SHP77 treated with DMSO at 0.1 percent for 48 hours (cell line): ENCODE data around the gene ACTR5.
"Not testable (repeated sequence)": the region's sequence is repeated elsewhere in the genome, so short reads cannot be mapped to it uniquely, and the experiment has no call there.

ENCODE experiments used
- DNase-seq: peaks from one replicate; lab custom pipeline; 2025; lab: John Stamatoyannopoulos, UW

ACTR5 gene

DNA sequence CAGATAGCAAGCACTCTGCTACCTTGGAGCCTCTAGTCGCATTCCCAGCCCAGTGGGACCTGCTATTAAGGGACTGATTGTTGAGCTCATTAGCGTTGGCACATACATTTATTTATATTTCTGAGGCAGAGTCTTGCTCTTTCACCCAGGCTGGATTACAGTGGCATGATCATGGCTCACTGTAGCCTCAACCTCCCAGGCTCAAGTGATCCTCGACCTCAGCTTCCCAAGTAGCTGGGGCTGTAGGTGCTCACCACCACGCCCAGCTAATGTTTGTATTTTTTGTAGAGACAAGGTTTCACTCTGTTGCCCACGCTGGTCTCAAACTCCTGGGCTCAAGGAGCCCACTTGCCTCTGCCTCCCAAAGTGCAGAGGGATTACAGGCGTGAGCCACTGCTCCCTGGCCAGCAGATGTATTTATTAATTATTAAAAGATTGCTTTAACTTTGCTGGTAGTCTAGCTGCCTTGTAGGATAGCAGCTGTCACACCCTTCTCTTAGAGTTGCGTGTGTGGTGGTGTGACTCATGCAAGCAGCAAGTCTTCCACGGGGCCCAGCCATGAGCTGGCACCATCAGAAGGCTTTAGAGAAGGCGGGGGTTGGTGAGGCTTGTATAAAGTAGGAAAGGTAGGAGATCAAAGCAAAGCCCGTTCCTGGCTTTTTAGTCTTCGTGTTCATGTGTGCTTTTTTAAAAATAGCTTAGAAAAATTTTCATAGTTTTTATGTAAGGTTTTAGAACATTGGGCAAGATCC is 16.5 kb downstream of the ACTR5 start:
- no peak for DNase-seq

DNA sequence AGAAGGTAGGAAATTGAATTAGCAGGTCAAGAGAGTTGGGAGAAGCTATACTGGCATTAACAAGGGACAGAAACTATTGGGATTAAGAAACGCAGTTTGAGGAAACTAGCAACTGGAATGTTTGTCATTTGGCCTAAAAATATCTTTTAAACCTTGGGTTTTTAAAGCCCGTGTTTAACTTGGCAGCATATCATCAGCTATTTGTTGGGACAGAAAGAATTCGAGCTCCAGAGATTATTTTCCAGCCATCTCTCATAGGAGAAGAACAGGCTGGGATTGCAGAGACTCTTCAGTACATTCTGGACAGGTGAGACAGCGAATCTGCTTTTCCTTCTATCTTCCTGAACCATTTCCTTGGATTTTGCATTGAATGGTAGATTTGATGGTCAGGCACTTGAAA is 17.8 kb downstream of the ACTR5 start:
- DNase-seq, result no peak

- no peak for DNase-seq
Observed at GRCh38 chr20:38769376-38770295, 21.4 kb downstream of the ACTR5 start.

GRCh38 chr20:38770546-38770945 is 22.3 kb downstream of the ACTR5 start:
- no peak for DNase-seq

DNA sequence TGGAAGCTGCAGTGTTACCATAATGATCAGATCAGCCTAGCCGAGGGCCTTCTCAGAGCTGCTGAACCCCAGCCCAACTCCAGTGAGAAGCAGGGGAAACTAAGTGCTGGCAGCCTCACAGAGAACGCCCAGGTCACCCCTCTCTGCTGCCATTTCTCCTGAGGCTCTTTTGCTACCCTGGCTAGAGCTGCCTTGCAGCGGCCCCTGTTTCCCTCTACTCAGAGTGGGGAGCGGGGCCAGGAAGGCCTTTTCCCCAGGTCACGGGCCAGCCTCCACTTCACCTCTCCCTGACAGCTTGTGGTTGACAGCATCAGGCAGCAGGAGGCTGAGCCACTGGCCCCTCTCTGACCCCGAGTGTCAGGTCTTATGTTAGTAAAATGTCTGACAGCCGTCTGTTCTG is 22.7 kb downstream of the ACTR5 start:
- DNase-seq, result no peak

DNA sequence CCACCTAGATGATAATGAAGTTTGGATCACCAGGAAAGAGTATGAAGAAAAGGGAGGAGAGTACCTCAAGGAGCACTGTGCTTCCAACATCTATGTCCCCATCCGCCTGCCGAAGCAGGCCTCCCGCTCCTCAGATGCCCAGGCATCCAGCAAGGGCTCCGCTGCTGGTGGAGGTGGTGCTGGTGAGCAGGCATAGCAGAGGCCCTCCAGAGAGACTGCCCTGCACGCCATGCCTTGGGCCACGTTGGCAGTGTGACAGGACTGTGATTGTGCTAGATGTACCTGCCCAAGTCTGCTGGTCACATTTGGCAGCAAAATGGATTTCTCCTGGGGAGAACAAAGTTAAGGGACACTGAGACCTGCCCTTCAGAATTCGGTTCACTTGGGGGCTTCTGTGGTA is 23.4 kb downstream of the ACTR5 start:
- no peak for DNase-seq

DNA sequence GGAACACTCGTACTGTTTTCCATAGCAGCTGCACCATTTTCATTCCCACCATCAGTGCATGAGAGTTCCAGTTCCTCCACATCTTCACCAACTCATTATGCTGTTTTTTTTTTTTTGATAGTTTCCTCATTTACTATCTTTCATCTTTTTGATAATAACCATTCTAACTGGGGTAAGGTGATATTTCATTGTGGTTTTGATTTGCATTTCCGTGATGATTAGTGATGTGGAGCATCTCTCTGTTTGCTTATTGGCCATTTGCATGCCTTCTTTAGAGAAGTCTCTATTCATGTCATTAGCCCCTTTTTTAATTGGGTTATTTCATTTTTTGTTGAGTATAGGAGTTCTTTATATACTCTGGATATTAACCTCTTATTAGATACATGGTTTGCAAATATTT is 25.9 kb downstream of the ACTR5 start:
- DNase-seq, result no peak

DNA sequence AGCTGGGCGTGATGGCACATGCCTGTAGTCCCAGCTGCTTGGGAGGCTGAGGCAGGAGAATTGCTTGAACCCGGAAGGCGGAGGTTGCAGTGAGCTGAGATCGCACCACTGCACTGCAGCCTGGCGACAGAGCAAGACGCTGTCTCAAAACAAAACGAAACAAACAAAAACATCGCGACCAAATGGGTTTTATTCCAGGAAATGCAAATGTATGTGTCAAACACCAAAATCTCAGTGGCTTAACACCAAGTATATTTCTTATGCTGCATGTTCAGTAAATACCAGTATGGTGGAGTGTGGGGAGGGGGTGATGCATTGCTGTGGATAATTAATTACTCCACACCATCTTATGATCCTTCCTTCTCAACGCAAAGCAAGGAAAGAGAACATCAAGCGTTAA is 28.1 kb downstream of the ACTR5 start:
- DNase-seq, result no peak

DNA sequence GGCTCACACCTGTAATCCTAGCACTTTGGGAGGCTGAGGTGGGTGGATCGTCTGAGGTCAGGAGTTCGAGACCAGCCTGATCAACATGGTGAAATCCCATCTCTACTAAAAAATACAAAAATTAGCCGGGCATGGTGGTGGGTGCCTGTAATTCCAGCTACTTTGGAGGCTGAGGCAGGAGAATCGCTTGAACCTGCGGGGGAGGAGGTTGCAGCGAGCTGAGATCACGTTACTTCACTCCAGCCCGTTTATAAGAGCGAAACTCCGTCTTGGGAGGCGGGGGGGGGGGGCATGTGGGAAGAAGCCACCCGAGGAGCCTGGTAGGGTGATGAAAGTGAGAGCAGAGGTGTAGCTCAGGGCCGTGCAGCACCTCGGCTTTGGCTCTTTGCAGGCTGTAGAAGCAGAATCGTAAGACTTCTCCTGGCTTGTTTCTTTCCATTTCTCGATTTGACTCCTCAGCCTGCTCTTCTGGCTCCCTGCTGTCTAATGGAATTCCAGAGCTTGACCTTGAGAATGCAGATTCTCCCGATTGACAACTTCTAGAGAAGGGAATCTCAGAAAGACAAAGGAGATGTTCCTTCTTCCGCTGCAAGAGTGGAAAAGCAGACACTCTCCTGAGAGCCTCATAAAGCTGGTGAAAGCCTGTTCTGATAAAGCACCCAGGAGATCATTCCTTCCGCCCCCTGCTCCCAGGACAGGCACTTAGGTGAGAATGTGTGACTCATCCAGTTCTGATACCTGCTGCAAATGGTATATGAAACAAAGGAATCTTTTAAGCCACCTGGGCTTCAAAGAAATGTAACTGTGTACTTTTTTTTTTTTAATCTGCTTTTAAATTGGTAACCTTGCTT is 31.2 kb downstream of the ACTR5 start:
- DNase-seq, result no peak

- DNase-seq, result no peak
Observed at GRCh38 chr20:38782275-38782674, 34.0 kb downstream of the ACTR5 start.

DNA sequence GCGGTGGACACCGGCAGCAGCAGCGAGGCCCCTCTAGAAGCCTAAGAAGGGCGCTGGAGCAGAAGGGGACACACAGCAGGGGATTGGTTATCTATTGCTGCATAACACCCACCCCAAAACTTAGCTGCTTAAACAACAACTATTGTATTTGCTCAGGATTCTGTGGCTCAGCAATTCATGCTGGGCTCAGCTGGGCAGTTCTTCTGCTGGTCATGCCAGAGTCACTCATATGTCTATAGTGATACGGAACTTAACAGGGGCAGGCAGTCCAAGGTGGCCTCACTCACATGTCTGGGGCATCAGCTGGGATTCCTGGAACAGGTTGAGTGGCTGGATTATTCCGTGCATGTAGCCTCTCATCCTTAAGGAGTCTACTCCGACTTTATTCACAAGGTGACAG is 39.6 kb downstream of the ACTR5 start:
- no peak for DNase-seq

DNA sequence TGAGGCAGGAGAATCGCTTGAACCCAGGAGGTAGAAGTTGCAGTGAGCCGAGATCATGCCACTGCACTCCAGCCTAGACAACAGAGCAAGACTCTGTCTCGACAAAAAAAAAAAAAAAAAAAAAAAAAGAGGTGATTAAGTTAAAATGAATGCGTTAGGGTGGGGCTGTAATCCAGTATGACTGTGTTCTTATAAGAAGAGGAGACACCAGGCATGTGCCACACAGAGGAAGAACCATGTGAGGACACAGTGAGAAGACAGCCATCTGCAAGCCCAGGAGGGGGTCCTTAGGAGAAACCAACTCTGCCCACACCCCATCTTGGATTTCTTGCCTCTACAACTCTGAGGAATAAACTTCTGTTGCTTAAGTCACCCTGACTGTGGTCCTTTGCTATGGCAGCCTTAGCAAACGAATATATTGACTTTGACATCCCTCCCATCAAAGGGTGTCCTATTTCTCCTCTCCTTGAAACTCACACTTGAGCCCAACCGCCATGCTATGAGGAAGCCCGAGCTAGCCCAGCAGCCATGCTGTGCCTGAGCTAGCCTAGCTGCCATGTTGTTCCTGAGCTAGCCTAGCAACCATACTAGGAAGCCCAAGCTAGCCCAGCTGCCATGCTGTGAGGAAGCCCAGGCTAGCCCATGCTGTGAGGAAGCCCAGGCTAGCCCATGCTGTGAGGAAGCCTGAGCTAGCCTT is 41.4 kb downstream of the ACTR5 start:
- no peak for DNase-seq

DNA sequence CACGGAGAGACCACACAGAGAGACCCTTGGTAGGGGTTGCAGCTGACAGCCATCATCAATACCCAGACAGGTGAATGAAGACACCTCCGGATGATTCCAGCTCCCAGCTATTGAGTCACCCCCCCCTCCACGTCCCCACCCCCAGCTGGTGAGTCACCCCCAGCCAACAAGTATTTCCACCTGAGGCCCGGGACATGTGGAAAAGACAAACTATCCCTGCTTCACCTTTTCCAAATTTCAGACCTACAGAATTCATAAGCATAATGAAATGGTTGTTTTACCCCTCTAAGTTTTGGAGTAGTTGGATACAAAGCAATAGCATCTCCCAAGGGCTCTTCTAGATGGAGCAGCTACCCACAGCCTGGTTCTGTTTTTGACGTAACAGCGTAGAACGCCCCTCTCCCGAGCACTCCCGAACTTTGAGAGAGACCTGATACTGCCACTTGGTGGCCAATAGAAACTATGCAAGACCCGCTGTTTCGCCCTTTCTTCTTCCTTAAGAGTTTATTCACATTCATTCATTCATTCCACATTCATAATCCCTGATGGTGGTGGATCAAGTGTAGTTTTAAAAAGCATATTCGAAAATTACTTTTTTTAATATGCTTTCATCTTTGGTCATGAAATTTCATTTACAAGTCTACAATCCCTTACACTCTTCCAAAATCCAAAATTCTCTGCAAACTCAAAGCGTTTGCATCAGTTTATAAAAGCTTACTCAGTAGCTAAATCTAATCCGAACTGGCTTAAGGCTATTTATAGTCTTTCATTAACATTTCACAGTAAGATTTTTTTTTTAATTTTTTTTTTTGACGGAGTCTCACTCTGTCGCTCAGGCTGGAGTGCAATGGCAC is 42.2 kb downstream of the ACTR5 start:
- no peak for DNase-seq

- DNase-seq, result no peak
Observed at GRCh38 chr20:38791291-38791690, 43.0 kb downstream of the ACTR5 start.

DNA sequence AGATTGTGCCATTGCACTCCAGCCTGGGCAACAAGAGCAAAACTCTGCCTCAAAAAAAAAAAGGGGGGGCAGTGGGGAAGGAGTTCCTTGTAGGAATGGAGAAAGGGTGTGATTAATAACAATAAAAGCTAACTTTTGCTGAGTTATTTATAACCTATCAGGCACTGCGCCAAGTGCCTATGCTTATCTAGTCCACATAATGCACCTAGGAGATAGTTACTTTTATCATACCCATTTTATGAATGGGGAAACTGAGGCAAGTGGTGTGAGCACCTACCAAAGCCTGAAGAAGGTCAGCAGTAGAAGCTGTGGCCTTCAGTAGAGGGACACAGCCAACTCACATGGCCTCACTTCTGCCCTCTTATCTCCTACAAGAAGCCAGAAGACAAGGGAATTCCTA is 43.7 kb downstream of the ACTR5 start:
- DNase-seq, result no peak

- not testable (repeated sequence) for DNase-seq
Observed at GRCh38 chr20:38794057-38794456, 45.8 kb downstream of the ACTR5 start.

DNA sequence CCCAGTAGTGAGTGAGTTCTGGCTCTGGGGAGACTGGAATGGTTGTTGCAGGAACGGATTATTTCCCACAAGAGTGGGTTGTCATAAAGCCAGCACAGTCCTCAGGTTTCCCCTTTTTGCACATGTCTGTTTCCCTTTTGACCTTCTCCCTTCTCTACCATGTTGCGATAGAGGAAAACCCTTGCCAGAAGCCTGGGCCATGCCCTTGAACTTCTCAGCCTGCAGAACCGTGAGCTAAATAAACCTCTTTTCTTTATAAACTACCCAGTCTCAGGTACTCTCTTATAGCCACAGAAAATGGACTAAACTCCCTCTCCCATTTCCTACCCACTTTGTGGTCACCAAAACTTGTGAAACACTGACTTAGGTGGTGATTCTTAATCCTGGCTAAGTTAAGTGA is 50.0 kb downstream of the ACTR5 start:
- DNase-seq, result no peak

DNA sequence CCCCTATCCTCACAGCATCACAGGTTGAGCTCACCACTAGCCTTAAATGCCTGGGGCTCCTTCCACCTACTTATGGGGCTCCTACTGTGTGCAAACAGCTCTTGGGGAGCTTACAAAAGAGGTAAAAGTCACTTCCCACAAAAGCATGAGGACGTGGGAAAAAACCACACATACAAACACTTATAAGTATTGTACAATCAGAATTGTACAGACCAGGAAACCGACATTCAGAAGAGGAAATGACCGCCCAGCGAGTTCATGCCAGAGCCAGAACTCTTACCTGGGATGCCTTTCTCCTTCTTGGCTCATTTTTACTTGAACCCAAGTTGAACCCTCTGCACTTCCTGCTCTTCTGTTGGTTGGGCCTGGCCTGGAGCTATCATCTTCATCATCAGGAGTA is 50.9 kb downstream of the ACTR5 start:
- no peak for DNase-seq

DNA sequence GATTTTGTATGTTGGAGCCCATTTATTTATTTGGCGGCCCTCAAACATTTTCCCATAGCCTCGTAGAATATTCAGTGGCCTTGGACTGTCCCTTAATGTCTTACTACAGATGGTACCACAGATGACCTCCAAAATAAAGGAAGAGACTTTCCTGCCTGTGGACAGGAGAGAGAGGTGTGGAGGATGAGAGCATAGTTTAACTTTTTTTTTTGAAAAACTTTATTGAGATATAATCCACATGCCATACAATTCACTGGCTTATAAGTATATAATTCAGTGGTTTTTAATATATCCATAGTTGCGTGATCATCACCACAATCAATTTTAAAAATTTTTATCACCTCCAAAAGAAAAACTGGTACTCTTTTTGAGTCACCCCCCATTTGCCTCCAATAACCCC is 52.6 kb downstream of the ACTR5 start:
- DNase-seq, result no peak

- DNase-seq, result no peak
Observed at GRCh38 chr20:38804221-38804620, 56.0 kb downstream of the ACTR5 start.
